KMS-11 (cell line): ENCODE measurements around the gene GSG1L2.

Source experiments
- H2AFZ ChIP-seq: fragments of 200-600 bp; sonication (generic); 2 replicates; pipeline ENCODE4 v1.6.1; 2016; ENCODE audit warnings: antibody characterized with exemption, mixed run types, low read depth
- H3K27ac ChIP-seq: fragments of 200-600 bp; sonication (generic); 2 replicates; pipeline ENCODE4 v1.6.1; 2016; ENCODE audit warnings: mild to moderate bottlenecking, mixed run types
- H3K27me3 ChIP-seq: fragments of 200-600 bp; sonication (generic); 2 replicates; pipeline ENCODE4 v1.6.1; 2017; ENCODE audit warnings: mild to moderate bottlenecking, low read depth, mixed run types, moderate library complexity; ENCODE audit not compliant: insufficient read depth
- H3K36me3 ChIP-seq: fragments of 200-600 bp; sonication (generic); 2 replicates; pipeline ENCODE4 v1.6.1; 2017; ENCODE audit warnings: mild to moderate bottlenecking, mixed run types; ENCODE audit not compliant: insufficient read depth
- H3K4me1 ChIP-seq: fragments of 200-600 bp; sonication (generic); 2 replicates; pipeline ENCODE4 v1.6.1; 2016; ENCODE audit warnings: mild to moderate bottlenecking, low read depth, mixed run types; ENCODE audit not compliant: poor library complexity, severe bottlenecking
- H3K4me2 ChIP-seq: fragments of 200-600 bp; sonication (generic); 2 replicates; pipeline ENCODE4 v1.7.0; 2016; ENCODE audit warnings: mild to moderate bottlenecking, mixed run types
- H3K4me3 ChIP-seq: fragments of 200-600 bp; sonication (generic); IDR thresholded peaks from 2 replicates; pipeline ENCODE4 v1.6.1; 2017; ENCODE audit warnings: low read depth, low read length, mixed read lengths; ENCODE audit not compliant: insufficient read depth
- H3K79me2 ChIP-seq: fragments of 200-600 bp; sonication (generic); 2 replicates; pipeline ENCODE4 v1.6.1; 2016; ENCODE audit warnings: low read depth, mixed run types; ENCODE audit not compliant: insufficient read depth
- H3K9ac ChIP-seq: fragments of 200-600 bp; sonication (generic); 2 replicates; pipeline ENCODE4 v1.6.1; 2016; ENCODE audit warnings: mild to moderate bottlenecking, mixed run types
- H4K20me1 ChIP-seq: fragments of 200-600 bp; sonication (generic); 2 replicates; pipeline ENCODE4 v1.6.1; 2016; ENCODE audit warnings: mild to moderate bottlenecking, mixed run types; ENCODE audit not compliant: insufficient read depth
- TF ChIP-seq, protein P1 (sequence below): fragments of 200-600 bp; sonication (generic); conservative IDR thresholded peaks from 2 replicates; pipeline ENCODE4 v1.6.1; 2017; ENCODE audit warnings: low read depth, mild to moderate bottlenecking, antibody characterized with exemption, low read length, moderate library complexity, mixed read lengths

GSG1L2 gene

DNA sequence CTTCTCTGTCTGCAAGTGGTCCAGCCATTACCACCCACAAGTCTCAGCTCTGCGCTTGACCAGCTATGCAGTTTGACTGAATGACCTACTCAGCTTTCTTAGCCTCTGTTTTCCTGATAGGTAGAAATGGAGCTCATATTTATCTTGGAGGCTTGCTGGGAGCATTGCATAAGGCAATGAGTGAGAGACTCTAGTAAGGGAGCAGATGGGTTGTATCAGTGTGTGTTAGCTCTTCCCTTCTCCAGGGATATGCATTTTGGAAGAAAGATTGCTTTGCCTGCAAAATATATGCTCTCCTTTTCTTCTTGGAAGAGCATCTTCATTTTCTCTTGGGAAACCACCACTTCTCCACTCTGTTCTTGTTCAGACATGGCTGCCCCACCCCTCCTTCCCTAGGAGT lies 56.6 kb downstream of the GSG1L2 start:
- H3K4me1 ChIP-seq, result no peaks in the 10 kb centered on the region
- H3K4me2 ChIP-seq, result no peak overlapping the region

DNA sequence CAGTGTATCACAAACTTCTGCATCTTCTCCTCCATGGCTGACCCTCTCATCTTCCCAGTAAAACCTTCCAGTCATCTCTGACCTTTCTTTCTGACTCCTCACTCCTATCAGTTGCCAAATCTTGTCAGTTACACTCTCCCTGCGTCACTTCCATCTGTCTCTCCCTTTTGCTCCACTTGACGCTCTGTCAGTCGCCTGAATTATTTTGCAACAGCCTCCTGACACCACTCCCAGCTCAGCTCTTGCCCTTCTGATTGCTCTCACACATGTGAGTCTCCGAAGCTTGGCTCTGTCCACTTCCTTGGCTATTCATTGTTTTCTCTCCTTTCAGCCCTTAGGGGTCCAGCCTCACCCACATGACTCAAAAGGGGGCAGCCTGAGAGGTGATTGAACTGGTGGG lies 58.2 kb downstream of the GSG1L2 start:
- no peaks in the 10 kb centered on the region for H3K36me3 ChIP-seq
- H2AFZ ChIP-seq, result no peak overlapping the region
- no peak overlapping the region for H3K4me3 ChIP-seq
- TF ChIP-seq, protein P1, sequence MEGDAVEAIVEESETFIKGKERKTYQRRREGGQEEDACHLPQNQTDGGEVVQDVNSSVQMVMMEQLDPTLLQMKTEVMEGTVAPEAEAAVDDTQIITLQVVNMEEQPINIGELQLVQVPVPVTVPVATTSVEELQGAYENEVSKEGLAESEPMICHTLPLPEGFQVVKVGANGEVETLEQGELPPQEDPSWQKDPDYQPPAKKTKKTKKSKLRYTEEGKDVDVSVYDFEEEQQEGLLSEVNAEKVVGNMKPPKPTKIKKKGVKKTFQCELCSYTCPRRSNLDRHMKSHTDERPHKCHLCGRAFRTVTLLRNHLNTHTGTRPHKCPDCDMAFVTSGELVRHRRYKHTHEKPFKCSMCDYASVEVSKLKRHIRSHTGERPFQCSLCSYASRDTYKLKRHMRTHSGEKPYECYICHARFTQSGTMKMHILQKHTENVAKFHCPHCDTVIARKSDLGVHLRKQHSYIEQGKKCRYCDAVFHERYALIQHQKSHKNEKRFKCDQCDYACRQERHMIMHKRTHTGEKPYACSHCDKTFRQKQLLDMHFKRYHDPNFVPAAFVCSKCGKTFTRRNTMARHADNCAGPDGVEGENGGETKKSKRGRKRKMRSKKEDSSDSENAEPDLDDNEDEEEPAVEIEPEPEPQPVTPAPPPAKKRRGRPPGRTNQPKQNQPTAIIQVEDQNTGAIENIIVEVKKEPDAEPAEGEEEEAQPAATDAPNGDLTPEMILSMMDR, result no peak
- no peak overlapping the region for H3K27ac ChIP-seq
- H4K20me1 ChIP-seq, result no peaks in the 10 kb centered on the region
- H3K4me2 ChIP-seq, result no peak overlapping the region
- H3K27me3 ChIP-seq, result no peaks in the 10 kb centered on the region
- no peaks in the 10 kb centered on the region for H3K79me2 ChIP-seq
- H3K9ac ChIP-seq, result no peak overlapping the region
- no peaks in the 10 kb centered on the region for H3K4me1 ChIP-seq

More for the DNA sequence above, 56.6 kb downstream of the GSG1L2 start:
- Histone ChIP-seq H3K27me3 (no peaks in the 10 kb centered on the region), H4K20me1 (no peaks in the 10 kb centered on the region), H3K36me3 (no peaks in the 10 kb centered on the region), H3K9ac (no peak overlapping the region), H3K27ac (no peak overlapping the region), H3K4me3 (no peak overlapping the region), H3K79me2 (no peaks in the 10 kb centered on the region), H2AFZ (no peak overlapping the region)
- TF ChIP-seq, protein P1, result no peak

DNA sequence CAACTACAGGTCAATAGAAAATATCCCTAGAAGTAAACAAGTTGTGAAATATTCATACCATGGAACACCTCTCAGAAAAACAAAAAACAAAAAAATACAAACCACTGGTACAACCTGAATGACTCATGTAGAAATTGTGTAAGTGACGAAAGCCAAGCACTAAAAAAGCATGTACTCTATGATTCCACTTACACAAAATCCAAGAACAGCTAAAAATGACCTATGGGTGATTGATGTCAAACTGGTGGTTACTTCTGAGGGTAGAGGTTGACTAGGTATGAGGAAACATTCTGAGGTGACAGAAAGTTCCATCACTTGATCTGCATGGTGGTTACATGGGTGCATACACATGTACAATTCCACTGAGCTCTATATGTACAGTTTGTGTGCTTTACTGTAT lies 61.6 kb downstream of the GSG1L2 start:
- H3K9ac ChIP-seq, result no peak overlapping the region
- TF ChIP-seq, protein P1, result no peak
- H3K36me3 ChIP-seq, result no peaks in the 10 kb centered on the region
- H3K27me3 ChIP-seq, result no peaks in the 10 kb centered on the region
- no peaks in the 10 kb centered on the region for H3K4me1 ChIP-seq
- H3K79me2 ChIP-seq, result no peaks in the 10 kb centered on the region
- H3K4me2 ChIP-seq, result no peak overlapping the region
- no peak overlapping the region for H3K27ac ChIP-seq
- no peaks in the 10 kb centered on the region for H4K20me1 ChIP-seq
- H3K4me3 ChIP-seq, result no peak overlapping the region
- no peak overlapping the region for H2AFZ ChIP-seq

DNA sequence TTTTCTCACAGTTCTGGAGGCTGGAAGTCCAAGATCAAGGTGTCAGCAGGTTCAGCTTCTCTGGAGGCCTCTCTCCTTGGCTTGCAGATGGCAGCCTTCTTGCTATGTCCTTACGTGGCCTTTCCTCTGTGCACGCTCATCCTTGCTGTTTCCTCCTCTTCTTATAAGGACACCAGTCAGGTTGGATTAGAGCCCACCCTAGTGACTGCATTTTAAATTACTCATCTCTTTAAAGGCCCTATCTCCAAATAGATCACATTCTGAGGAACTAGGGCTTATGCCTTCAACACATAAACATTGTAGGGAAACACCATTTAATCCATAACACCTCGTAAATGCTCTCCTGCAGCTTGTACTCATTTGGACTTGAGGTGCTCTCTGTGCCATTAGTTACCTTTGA lies 66.8 kb downstream of the GSG1L2 start:
- H3K27ac ChIP-seq, result no peak overlapping the region
- H3K4me3 ChIP-seq, result no peak overlapping the region
- H3K27me3 ChIP-seq, result no peaks in the 10 kb centered on the region
- H3K36me3 ChIP-seq, result no peaks in the 10 kb centered on the region
- TF ChIP-seq, protein P1, result no peak
- H3K4me1 ChIP-seq, result no peaks in the 10 kb centered on the region
- no peaks in the 10 kb centered on the region for H3K79me2 ChIP-seq
- no peaks in the 10 kb centered on the region for H4K20me1 ChIP-seq
- no peak overlapping the region for H2AFZ ChIP-seq
- no peak overlapping the region for H3K4me2 ChIP-seq
- no peak overlapping the region for H3K9ac ChIP-seq
